ENCODE results near the gene WSB1.
A peak's percentile ranks its signal among the peaks of the same experiment; 100 is the strongest.

The WSB1 gene

GRCh38 chr17:27339836-27340550 is 46.1 kb downstream of the WSB1 start:
- no peak for DNase-seq

GRCh38 chr17:27340575-27340974 is 46.7 kb downstream of the WSB1 start:
- DNase-seq, result no peak

DNA sequence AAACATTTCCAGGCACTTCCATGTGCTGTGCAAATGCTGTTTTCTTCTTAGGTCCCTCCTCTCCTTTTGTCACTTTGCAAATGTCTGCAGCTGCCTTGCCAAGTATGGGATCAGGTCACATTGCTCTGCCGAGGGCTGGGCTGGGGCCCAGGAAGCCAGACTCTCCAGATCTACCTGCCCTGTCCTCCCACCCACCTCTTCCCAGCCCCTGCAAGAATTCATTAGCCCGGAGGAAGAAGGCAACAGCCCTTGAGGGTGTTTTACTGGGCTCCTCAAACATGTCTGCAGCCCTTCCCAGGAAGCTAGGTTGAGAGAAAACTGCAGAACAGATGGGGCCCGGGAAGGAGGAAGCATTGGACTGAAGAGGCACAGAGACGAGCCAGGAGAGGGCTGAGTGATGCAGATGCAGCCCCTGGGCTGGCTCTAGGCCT is 47.1 kb downstream of the WSB1 start:
- DNase-seq, result no peak

- DNase-seq, result no peak
Observed at GRCh38 chr17:27342059-27342458, 48.1 kb downstream of the WSB1 start.

GRCh38 chr17:27343294-27343693 is 49.4 kb downstream of the WSB1 start:
- no peak for DNase-seq

GRCh38 chr17:27343977-27344607 is 50.2 kb downstream of the WSB1 start:
- no peak for DNase-seq

DNA sequence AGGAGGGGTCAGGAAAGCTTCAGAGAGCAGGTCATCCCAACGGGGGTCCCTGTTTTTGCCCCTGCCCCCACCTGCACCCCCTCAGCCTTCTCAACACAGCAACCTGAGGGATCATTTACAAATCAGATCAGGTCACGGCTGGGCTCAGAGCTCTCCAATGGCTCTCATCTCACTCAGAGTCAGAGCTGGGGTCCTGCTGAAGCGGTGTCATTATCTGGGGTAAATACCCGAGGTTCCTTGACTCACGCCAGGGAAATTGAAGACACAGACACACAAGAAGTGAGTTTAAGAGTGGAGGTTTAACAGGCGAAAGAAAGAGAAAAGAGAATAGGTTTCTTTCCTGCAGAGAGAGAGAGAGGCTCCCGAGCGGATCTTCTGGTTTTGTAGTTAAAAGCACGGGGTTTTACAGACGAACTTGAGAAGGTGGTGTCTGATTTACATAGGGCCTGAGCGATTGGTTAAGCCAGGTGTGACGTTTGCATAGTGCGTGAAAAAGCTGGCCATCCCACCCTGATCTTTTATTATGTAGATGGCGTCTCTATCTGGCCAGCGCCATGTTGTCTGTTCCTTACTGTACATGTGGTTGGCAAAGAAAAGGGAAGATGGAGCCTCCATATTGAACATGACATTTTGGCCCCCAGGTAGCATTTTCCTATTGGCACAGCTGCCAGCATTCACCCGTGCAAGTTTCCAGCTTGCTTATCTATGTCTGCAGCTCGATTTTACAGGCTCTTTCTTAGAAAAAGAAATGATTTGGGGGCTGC is 51.4 kb downstream of the WSB1 start:
- DNase-seq, result no peak

DNA sequence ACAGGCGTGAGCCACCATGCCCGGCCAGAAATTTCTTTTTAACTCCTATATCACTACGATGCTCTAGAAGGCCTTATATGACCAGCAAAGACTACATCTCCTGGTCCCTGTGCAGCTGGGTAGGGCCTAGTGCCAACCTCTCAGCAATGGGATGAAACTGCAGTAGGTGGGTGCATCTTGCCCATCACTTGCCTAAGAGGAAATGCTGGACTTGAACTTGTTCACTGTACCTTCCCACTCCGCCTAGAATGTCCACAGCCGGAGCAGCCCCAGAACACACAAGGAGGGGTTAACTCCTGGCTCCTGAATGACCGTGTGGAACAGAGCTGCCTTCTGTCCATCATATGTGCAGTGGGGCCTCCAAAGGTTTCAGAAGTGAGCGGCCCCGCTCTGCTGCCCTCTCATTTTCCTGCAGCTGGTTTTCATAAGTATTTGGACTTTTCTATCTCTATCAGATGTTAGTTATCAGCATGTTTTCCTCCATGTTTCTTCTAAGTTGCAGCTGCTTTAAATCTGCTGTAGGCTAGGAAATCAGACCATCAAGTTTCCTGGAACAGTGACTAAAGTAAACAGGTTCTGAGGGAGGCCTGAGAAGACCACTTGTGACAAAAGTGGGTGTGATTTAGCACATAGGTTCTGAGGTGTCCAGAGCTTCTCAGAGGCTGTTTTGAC is 52.5 kb downstream of the WSB1 start:
- no peak for DNase-seq

DNA sequence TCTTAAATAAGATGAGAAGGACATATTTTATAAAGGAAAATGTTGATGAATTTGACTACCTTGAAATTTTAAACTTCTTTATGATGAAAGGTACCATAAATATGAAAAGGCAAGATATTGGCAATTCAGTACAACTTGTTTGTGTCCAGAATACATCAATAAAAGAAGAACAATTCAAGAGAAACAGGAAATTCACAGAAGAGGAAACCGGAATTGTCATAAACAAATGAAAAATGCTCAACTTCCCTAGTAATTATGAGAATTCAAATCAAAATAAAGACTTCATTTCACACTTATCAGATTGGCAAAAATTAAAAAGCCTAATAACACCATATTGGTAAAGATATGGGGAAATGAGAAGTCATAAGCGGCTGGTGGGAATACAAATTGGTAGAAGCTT is 54.3 kb downstream of the WSB1 start:
- no peak for DNase-seq

DNA sequence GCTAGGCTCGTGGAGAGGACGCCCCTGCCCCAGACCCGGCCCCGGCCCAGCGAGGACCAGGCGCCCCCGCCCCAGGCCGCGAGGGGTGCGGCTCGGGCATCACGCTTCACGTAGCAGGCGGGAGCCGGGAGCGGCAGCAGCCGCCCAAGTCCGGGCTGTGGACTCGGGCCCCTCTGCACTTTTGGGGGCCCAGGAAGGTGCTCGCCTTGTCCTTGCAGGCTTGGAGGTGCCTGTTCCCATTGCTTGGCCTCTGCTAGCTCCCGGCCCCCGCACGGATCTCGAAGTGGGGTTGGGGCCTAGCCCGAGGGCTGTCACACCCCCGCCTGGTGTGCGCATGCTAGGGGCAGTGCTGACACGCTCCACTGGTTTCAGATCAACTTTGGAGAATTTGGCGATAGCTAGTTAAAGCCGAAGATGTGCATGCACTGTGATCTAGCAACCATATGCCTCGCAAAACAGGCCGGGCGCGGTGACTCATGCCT is 55.7 kb downstream of the WSB1 start:
- DNase-seq, result no peak

GRCh38 chr17:27351759-27352158 is 57.8 kb downstream of the WSB1 start:
- DNase-seq, result no peak

DNA sequence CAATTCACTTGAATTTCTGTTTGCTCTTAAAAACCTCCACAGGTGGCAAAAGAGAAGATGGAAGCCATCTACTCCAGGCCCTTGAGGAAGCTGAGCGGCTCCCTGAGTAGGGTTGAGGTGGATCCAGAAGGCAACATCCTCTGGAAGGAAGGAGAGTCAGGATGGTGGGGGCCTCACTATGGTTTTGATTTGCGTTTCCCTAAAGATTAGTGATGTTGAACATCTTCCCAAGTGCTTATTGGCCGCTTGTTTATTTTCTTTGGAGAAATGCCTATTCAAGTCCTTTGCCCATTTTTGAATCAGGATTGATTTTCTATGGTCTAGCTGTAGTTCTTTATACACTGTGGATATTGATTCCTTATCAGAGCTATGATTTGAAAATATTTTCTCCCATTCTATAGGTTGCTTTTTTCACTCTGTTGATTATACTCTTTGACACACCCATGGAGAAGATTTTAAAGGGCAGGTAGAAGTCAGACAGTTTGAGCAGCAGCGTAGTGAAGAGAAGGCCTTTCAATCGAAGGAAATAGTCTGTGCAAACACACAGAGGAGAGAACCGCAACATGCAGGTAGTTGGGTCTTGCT is 58.6 kb downstream of the WSB1 start:
- no peak for DNase-seq

DNA sequence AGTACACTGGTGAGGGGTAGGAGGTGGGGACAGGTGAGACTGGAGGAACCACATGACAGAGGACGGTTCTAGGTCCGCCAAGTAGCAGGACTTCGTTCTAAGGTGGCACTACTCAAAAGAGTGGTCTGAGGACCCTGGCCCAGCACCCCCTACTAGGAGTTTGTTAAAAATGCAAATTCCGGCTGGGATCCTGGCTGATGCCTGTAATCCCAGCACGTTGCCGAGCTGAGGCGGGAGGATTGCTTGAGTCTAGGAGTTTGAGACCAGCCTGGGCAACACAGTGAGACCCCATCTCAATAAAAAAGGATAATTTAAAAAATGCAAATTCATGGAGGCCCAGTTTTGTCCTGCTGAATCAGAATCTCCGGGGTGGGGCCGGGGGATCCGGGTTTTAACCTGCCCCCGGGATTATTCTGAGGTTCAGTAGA is 59.1 kb downstream of the WSB1 start:
- no peak for DNase-seq

DNA sequence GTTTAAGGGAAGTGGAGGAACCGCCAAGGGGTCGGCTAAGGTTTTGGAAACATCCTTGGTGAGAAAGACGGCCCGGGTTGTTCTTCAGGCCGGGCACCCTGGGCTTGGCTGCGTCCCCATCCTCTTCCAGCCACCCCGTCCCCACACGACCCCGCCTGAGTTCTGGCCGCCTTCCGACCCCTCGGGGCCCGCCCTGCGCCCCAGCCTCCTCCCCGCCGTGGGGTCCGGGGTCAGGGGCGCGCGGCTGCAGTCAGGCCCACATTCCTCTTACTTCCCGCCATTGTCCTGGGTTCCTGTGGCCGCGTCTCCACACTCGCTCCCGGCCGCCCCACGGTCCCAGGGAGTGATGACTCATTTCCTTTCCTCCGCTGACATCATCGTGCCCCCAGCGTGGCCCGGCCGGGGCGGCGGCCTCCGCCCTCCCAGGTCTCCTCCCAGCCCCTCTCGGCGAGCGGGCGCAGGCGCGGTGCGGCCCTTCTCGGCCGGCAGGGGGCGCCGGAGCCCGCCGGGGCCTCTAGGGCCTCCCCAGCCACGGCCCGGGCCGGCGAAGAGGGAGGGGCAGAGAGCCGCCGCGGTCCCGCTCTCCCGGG is 59.6 kb downstream of the WSB1 start:
- DNase-seq, result peak; percentile 78

DNA sequence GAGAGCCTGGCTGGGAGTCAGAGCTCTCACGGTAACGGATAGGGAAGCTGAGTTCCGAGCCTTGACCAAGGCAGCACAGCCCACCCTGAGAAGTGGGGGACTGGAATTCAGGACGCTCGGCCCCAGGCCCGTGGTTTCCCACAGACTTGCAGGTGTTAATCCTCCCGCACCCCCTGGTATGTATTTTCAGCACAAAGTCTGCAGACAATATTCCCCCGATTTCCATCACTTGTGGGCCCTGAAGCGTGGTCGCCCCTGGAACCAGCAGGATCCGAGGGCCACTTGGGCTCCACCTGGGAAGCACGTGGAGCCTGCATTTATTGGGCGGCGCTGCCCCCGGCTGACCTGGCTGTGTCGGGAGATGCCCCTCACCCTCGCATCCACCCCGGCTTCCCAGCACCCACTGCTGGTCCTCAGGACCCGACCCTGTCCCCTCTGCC is 60.2 kb downstream of the WSB1 start:
- DNase-seq, result no peak

- DNase-seq, result no peak
Observed at GRCh38 chr17:27354491-27355081, 60.7 kb downstream of the WSB1 start.

DNA sequence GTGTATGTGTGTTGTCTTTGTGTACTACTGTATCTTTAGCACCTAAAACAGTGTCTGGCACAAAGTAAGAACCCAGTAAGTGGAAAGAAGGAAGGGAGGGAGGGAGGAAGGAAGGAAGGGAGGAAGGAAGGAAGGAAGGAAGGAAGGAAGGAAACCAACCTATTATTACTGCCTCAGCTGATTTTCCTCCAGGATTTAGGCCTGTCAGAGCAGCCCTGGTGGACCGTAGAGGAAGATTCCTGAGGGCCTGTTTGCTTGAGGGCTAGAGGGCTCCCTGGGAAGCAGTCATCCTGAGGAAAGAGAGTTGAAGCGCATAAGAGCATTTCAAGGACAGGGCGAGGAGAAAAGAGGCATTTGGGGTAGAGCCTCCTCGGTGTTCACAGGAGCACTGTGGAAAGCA is 61.5 kb downstream of the WSB1 start:
- DNase-seq, result no peak

DNA sequence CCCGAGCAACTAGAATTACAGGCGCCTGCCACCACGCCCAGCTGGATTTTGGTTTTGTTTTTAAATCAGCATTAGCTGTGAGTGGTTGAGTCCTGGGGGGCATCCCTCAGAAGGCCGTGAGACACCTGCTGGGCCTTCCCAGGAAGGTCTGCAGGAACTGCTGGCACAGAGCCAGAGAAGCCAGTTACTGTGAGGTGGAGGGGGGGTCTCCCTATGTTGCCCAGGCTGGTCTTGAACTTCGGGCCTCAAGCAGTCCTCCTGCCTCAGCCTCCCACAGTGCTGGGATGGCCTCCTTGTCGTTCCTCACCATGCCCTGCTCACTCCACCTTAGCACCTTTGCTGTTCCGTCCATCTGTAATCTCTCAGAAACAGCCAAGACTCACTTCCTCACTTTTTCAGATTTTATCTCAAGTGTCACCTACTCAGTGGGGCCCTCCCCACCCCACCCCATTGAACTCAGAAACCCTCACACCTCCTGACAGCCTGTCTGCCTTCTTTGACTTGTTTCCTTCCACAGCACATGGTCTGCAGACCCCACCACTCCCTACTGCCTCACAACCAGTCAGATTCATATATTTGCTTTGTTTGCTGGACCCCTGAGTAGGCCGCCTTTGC is 62.3 kb downstream of the WSB1 start:
- DNase-seq, result no peak

DNA sequence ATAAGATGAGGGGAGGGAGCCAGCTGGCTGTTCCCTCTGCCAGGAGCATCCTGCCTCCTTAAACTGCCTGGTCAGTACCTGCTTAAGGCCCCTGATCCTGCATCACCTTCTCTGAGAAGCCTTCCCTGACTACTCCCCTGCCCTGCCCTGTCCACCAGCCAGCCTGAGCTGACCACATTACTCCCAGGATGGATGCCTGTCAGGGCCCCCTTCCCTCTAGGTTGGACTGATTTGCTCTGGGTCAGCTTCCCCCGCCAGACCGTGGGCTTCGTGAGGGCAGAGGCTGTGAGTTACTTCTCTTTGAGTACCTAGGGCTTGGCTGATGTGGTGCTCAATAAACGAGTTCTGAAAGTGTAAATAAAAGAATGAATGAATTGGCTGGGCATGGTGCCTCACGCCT is 63.3 kb downstream of the WSB1 start:
- DNase-seq, result no peak

- no peak for DNase-seq
Observed at GRCh38 chr17:27360507-27360906, 66.6 kb downstream of the WSB1 start.

DNA sequence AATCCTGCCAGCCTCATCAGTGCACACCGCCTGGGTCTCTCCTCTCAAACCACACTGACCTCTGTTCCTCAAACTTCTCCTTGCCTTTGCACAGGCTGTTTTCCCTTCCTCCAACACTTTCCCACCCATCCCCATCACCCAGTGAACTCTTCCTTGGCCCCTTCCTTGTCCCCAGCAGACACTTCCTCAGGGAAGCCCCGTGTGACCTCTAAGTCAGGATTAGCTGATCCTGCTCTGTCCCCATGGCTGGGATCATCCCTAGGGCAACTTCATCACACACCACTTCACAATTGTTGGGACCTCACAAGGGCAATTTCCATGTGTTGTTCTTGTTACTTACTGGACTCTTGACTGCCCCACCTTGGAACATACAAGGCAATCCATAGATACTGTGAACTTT is 67.8 kb downstream of the WSB1 start:
- no peak for DNase-seq

DNA sequence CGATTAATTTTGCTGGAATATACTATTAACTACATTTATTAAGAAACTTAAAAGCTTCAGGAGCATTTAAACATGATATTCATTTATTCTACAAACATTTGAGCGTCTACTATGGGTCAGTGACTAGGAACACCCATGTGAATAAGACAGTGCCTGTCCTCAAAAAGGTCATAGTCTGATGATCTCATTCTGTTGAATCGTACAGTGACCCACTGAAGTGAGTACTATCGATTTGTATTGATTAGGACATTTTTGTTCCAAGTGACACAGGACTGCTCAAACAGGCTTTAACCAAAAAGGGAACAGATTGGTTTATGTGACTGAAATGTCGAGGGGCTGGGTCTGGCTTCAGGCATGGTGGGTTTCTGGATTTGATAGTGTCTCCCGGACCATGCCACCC is 68.6 kb downstream of the WSB1 start:
- no peak for DNase-seq

Data from activated T-cell treated with anti-CD3 and anti-CD28 coated beads for 4 hours (primary cell).